Measurements from ENCODE around the gene TTC31.
"Not testable (repeated sequence)": the region's sequence is repeated elsewhere in the genome, so short reads cannot be mapped to it uniquely, and the experiment has no call there.

TTC31 gene

DNA sequence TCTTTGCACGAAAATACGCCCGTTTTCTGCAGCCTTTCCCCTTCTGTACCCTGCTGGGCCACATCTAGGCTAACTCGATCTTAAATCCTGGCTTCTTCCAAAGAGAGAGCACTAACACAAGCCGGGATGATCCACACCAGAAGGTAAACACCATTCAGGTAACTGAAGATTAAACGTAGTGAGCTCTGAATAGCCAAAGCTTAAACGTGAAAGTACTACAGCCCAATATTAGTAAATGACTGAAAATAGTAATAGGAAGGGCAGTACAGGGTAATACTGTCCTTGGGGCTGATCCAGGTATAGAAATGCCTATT lies 10.0 kb upstream of the TTC31 start:
- Histone ChIP-seq H3K9ac (ENCODE audit: low read depth, low read length) (peak overlapping the region; percentile 88), H3K27ac (ENCODE audit: low read length) (peak overlapping the region; percentile 59), H3K4me3 (ENCODE audit: low read length) (peak overlapping the region; percentile 97), H3K4me1 (ENCODE audit: insufficient read depth, low read length) (no peaks in the 10 kb centered on the region; the same call in 1 of the 2 replicates), H3K27me3 (ENCODE audit: insufficient read depth, low read length) (no peaks in the 10 kb centered on the region), H3K9me3 (ENCODE audit: insufficient read depth, low read depth, low read length) (no peaks in the 10 kb centered on the region), H3K36me3 (ENCODE audit: insufficient read depth, low read depth, low read length) (peaks cover 22% of the 10 kb centered on the region)

DNA sequence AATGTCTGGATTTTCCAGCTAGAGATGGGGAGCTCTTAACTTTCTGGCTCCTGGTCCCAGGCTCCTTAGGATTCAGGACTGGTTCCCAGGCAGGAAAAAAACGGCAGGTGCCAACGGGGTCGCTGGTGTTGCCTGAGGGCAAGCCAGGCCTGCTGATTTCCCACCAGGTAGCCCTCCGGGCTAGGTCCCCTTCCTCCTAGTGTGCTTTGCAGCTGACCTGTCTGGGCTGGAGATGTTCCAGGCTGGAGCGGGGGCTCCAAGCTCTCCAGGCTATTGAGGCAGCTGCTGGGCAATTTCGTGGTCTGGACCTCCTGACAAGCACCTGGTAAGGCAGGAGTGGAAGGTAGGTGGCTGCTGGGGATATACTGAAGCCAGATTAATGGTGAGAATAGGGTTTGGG lies 8.4 kb upstream of the TTC31 start:
- Histone ChIP-seq H3K36me3 (ENCODE audit: insufficient read depth, low read depth, low read length) (peaks cover 22% of the 10 kb centered on the region), H3K9ac (ENCODE audit: low read depth, low read length) (no peak overlapping the region), H3K9me3 (ENCODE audit: insufficient read depth, low read depth, low read length) (no peaks in the 10 kb centered on the region), H3K27ac (ENCODE audit: low read length) (no peak overlapping the region), H3K4me3 (ENCODE audit: low read length) (no peak overlapping the region), H3K4me1 (ENCODE audit: insufficient read depth, low read length) (no peaks in the 10 kb centered on the region; the same call in 1 of the 2 replicates), H3K27me3 (ENCODE audit: insufficient read depth, low read length) (no peaks in the 10 kb centered on the region)

DNA sequence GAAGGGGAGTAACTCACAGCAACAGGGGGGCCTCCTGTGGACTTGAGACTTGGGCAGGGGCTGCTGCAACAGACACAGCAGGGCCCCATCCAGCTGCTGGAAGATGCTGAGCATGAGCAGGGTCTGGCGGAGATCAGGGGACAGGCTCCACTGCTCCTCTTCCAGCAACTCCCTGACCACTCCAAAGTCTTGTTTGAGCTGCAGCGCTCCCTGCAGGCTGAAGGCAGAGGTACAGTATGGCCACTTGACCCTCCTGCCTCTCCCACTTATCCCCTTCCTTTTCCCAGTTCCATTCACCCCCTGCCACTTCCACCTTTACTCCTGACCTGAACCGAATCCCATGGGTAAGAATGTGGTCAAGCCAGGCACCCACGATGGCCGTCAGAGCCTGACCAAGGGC lies 8.0 kb upstream of the TTC31 start:
- no peaks in the 10 kb centered on the region; the same call in 1 of the 2 replicates for H3K4me1 ChIP-seq (ENCODE audit: insufficient read depth, low read length)
- H3K9ac ChIP-seq (ENCODE audit: low read depth, low read length): no peak overlapping the region
- peaks cover 25% of the 10 kb centered on the region for H3K36me3 ChIP-seq (ENCODE audit: insufficient read depth, low read depth, low read length)
- H3K27ac ChIP-seq (ENCODE audit: low read length): no peak overlapping the region
- no peaks in the 10 kb centered on the region for H3K27me3 ChIP-seq (ENCODE audit: insufficient read depth, low read length)
- H3K4me3 ChIP-seq (ENCODE audit: low read length): no peak overlapping the region
- no peaks in the 10 kb centered on the region for H3K9me3 ChIP-seq (ENCODE audit: insufficient read depth, low read depth, low read length)

- Histone ChIP-seq H3K27me3 (ENCODE audit: insufficient read depth, low read length) (no peaks in the 10 kb centered on the region), H3K36me3 (ENCODE audit: insufficient read depth, low read depth, low read length) (peaks cover 27% of the 10 kb centered on the region), H3K9me3 (ENCODE audit: insufficient read depth, low read depth, low read length) (no peaks in the 10 kb centered on the region), H3K9ac (ENCODE audit: low read depth, low read length) (peak overlapping the region; percentile 96; the same call in 1 of the 2 replicates), H3K27ac (ENCODE audit: low read length) (no peak overlapping the region), H3K4me3 (ENCODE audit: low read length) (peak overlapping the region; percentile 97), H3K4me1 (ENCODE audit: insufficient read depth, low read length) (no peaks in the 10 kb centered on the region; the same call in 1 of the 2 replicates)
Observed at GRCh38 chr2:74481431-74481830, 1.4 kb upstream of the TTC31 start.

- no peaks in the 10 kb centered on the region; the same call in 1 of the 2 replicates for H3K4me1 ChIP-seq (ENCODE audit: insufficient read depth, low read length)
- peak overlapping the region; percentile 96; the same call in 1 of the 2 replicates for H3K9ac ChIP-seq (ENCODE audit: low read depth, low read length)
- H3K4me3 ChIP-seq (ENCODE audit: low read length): peak overlapping the region; percentile 97
- H3K9me3 ChIP-seq (ENCODE audit: insufficient read depth, low read depth, low read length): no peaks in the 10 kb centered on the region
- no peaks in the 10 kb centered on the region for H3K27me3 ChIP-seq (ENCODE audit: insufficient read depth, low read length)
- peaks cover 30% of the 10 kb centered on the region for H3K36me3 ChIP-seq (ENCODE audit: insufficient read depth, low read depth, low read length)
- H3K27ac ChIP-seq (ENCODE audit: low read length): peak overlapping the region; percentile 98
Observed at GRCh38 chr2:74481961-74482800, 700 bp upstream of the TTC31 start.

DNA sequence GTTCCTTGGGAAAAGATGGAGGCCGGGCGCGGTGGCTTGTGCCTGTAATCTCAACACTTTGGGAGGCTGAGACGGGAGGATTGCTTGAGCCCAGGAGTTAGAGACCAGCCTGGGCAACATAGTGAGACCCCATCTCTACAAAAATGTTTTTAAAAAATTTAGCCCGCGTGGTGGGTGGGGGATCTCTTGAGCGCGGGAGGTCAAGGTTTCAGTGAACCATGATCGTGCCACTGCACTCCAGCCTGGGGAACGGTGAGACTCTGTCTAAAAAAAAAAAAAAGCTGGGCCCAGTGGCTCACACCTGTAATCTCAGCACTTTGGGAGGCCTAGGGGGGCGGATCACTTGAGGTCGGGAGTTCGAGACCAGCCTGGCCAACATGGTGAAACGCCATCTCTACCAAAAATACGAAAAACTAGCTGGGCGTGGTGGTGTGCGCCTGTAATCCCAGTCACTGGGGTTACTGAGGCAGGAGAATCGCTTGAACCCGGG lies 839 bp downstream of the TTC31 start:
- Histone ChIP-seq H3K36me3 (ENCODE audit: insufficient read depth, low read depth, low read length) (peaks cover 26% of the 10 kb centered on the region), H3K9ac (ENCODE audit: low read depth, low read length) (peak overlapping the region; percentile 96; the same call in 1 of the 2 replicates), H3K4me3 (ENCODE audit: low read length) (peak overlapping the region; percentile 97)
- not testable (repeated sequence) for H3K9me3 ChIP-seq (ENCODE audit: insufficient read depth, low read depth, low read length); H3K27ac ChIP-seq (ENCODE audit: low read length); H3K4me1 ChIP-seq (ENCODE audit: insufficient read depth, low read length); H3K27me3 ChIP-seq (ENCODE audit: insufficient read depth, low read length)

DNA sequence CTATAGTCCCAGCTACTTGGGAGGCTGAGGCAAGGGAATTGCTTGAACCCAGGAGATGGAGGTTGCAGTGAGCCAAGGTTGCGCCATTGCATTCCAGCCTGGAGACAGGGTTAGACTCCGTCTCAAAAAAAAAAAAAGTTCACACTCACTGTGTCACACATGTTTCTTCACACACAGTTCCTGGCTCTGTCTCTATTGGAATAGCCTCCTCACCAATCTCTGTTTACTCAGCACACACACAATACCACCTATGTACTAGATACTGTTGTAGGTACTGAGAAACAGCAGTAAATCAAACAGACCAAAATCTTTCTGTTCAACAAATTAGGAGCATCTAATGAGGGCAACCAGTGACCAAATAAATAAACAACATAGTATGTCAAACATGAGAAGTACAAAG lies 3.3 kb downstream of the TTC31 start:
- Histone ChIP-seq H3K27ac (ENCODE audit: low read length) (no peak overlapping the region), H3K9me3 (ENCODE audit: insufficient read depth, low read depth, low read length) (no peaks in the 10 kb centered on the region), H3K4me3 (ENCODE audit: low read length) (no peak overlapping the region), H3K9ac (ENCODE audit: low read depth, low read length) (no peak overlapping the region), H3K36me3 (ENCODE audit: insufficient read depth, low read depth, low read length) (peaks cover 21% of the 10 kb centered on the region), H3K4me1 (ENCODE audit: insufficient read depth, low read length) (no peaks in the 10 kb centered on the region; the same call in 1 of the 2 replicates), H3K27me3 (ENCODE audit: insufficient read depth, low read length) (no peaks in the 10 kb centered on the region)

DNA sequence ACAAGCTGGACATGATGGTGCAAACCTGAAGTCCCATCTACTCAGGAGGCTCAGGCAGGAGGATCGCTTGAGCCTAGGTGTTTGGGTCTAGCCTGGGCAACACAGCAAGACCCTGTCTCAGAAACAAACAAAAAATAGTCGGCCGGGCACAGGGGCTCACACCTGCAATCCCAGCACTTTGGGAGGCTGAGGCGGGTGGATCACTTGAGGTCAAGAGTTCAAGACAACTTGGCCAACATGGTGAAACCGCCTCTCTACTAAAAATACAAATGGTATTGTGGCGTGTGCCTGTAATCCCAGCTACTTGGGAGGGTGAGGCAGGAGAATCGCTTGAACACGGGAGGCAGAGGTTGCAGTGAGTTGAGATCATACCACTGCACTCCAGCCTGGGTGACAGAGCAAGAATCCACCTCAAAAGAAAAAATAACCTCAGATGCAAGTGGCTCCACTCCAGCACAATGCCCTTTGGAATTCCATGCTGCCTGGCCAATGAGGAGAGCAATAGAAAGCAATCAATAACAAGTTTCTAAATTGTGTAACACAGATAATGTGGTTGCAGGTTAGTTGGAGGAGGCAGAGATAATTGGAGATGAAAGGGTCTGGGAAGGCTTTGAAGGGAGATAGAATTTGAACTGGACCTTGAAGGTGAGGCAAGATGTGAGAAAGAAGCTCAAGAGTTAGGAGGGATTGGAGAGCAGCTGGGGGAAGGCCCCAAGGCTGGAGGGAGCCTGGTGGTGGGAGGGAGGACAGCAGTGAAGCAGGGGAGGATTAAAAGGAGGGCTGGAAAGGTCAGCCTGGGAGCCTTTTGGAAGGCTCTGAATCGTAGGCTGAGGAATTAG lies 6.0 kb downstream of the TTC31 start:
- Histone ChIP-seq H3K27ac (ENCODE audit: low read length) (no peak overlapping the region), H3K36me3 (ENCODE audit: insufficient read depth, low read depth, low read length) (peaks cover 47% of the 10 kb centered on the region), H3K27me3 (ENCODE audit: insufficient read depth, low read length) (0 out of 2 replicates have a peak, but pooled peaks cover 3% of the 10 kb centered on the region), H3K4me3 (ENCODE audit: low read length) (no peak overlapping the region), H3K4me1 (ENCODE audit: insufficient read depth, low read length) (no peaks in the 10 kb centered on the region), H3K9ac (ENCODE audit: low read depth, low read length) (no peak overlapping the region), H3K9me3 (ENCODE audit: insufficient read depth, low read depth, low read length) (no peaks in the 10 kb centered on the region)

GRCh38 chr2:74489906-74490305 lies 7.0 kb downstream of the TTC31 start:
- peaks cover 12% of the 10 kb centered on the region; the same call in 1 of the 2 replicates for H3K27me3 ChIP-seq (ENCODE audit: insufficient read depth, low read length)
- H3K4me1 ChIP-seq (ENCODE audit: insufficient read depth, low read length): no peaks in the 10 kb centered on the region
- no peak overlapping the region for H3K4me3 ChIP-seq (ENCODE audit: low read length)
- H3K36me3 ChIP-seq (ENCODE audit: insufficient read depth, low read depth, low read length): peaks cover 53% of the 10 kb centered on the region
- H3K9me3 ChIP-seq (ENCODE audit: insufficient read depth, low read depth, low read length): no peaks in the 10 kb centered on the region
- H3K9ac ChIP-seq (ENCODE audit: low read depth, low read length): no peak overlapping the region
- no peak overlapping the region for H3K27ac ChIP-seq (ENCODE audit: low read length)

DNA sequence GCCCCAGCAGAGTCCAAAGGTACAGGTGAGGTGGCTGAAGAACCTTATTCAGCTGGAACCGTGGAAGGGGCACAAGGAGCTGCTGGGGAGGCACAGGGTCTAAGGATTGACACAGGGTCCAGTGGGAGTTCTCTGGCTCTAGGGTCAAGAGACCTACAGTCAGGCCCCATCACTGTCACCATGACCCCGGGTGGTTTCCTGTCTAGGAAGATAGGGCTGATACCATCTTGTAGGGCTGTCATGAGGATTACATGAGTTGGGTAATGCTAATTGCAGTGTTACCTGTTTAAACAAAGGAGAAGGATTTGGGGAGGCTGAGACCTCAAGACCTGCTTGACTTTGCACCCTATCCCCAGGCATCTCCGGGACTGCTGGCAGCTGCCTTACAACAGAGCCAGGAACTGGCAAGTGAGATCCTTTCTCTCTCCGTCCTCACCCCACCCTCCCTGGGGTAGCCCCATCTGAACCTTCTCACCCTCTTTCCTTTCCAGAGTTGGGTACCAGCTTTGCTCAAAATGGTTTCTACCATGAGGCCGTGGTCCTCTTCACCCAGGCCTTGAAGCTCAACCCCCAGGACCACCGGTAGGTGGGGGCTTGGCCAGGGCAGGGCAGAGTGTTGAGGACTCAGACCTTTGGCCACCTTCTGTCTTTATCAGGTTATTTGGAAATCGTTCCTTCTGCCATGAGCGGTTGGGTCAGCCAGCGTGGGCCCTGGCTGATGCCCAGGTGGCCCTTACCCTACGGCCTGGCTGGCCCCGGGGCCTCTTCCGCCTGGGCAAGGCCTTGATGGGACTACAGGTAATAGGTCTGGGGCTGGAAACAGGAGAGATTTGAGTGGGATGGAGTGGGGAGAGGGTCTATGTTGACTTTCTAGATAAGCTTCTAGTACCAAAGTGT lies 9.0 kb downstream of the TTC31 start:
- Histone ChIP-seq H3K27ac (ENCODE audit: low read length) (no peak overlapping the region), H3K9me3 (ENCODE audit: insufficient read depth, low read depth, low read length) (no peaks in the 10 kb centered on the region; the same call in 1 of the 2 replicates), H3K9ac (ENCODE audit: low read depth, low read length) (no peak overlapping the region), H3K4me3 (ENCODE audit: low read length) (no peak overlapping the region), H3K27me3 (ENCODE audit: insufficient read depth, low read length) (peaks cover 32% of the 10 kb centered on the region), H3K36me3 (ENCODE audit: insufficient read depth, low read depth, low read length) (peaks cover 42% of the 10 kb centered on the region), H3K4me1 (ENCODE audit: insufficient read depth, low read length) (no peaks in the 10 kb centered on the region)

DNA sequence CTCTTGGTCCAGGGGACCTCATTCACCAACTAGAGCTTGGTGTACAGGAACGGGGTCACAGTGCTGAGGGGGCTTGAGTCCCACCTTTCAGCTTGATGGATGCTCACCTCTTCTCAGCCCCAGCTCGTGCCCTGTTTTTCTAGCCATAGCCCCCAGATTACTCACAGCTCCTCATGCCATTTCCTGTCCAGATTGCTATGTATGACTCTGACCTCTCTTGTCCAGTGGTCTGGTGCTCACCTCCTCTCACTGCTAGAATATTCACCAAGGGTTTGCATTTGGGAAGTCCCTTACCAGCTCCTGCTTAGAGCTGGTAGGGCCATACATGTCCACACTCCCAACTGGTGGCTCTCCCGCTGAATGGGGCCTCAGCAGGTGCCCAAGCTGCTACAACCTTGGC lies 10.7 kb downstream of the TTC31 start:
- H3K9ac ChIP-seq (ENCODE audit: low read depth, low read length): no peak overlapping the region
- H3K4me1 ChIP-seq (ENCODE audit: insufficient read depth, low read length): no peaks in the 10 kb centered on the region; the same call in 1 of the 2 replicates
- H3K27ac ChIP-seq (ENCODE audit: low read length): no peak overlapping the region
- peaks cover 49% of the 10 kb centered on the region for H3K27me3 ChIP-seq (ENCODE audit: insufficient read depth, low read length)
- H3K36me3 ChIP-seq (ENCODE audit: insufficient read depth, low read depth, low read length): peaks cover 42% of the 10 kb centered on the region
- no peaks in the 10 kb centered on the region; the same call in 1 of the 2 replicates for H3K9me3 ChIP-seq (ENCODE audit: insufficient read depth, low read depth, low read length)
- no peak overlapping the region for H3K4me3 ChIP-seq (ENCODE audit: low read length)
